GM21423 (cell line): ENCODE results near the gene FRMD3.
"Not testable (repeated sequence)": the region's sequence is repeated elsewhere in the genome, so short reads cannot be mapped to it uniquely, and the experiment has no call there.

Source experiments
- ATAC-seq: cut with Tn5 transposase; IDR thresholded peaks from one replicate; pipeline ENCODE4 v1.9.1; 2021; ENCODE audit warnings: mild to moderate bottlenecking, moderate library complexity; ENCODE audit not compliant: unreplicated experiment

FRMD3 gene

DNA sequence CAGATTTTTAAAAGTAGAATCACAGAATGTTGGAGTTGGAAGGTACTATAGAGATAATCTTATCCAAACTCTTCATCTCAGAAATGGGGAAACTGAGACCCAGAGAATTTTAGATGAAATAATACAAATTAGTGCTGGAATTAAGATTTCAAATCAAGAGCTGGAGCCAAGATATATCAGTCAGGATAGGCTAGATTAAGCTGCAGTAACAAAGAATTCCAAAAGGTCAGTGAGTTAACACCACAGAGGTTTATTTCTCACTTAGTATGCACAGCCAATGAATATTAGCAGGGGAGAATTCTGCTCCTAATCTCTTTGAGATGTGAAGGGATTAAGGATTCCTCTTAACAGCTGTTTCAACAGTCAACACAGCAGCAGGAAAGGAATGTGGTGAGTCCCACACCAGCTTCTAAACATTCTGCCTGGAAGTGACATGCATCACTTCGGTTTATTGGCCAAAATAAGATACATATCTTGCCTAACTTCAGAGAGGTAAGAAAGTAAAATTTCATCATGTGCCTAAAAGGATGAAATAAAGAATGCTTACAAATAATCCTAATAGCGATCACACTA, 136.8 kb downstream of the FRMD3 start:
- no peak for ATAC-seq

- no peak for ATAC-seq
Measured at GRCh38 chr9:83396813-83397212, 141.4 kb downstream of the FRMD3 start.

DNA sequence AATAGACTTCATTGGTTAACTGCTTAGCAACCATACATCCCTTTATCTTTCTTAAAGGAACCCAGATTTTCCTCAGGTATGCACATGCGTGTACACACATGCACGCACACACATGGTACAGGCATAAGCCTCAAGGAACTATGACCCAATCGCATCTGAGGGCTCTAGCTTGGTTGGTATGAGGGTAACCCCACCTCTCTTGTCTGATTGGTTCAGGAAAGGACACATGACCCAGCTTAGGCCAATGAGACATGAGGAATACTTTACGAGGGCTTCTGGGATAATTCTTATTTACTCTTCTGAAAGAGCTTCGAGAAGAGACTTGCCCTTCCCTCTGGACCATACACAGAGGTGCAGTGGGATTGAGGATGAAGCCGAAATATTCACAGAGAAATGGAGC, 141.9 kb downstream of the FRMD3 start:
- no peak for ATAC-seq

DNA sequence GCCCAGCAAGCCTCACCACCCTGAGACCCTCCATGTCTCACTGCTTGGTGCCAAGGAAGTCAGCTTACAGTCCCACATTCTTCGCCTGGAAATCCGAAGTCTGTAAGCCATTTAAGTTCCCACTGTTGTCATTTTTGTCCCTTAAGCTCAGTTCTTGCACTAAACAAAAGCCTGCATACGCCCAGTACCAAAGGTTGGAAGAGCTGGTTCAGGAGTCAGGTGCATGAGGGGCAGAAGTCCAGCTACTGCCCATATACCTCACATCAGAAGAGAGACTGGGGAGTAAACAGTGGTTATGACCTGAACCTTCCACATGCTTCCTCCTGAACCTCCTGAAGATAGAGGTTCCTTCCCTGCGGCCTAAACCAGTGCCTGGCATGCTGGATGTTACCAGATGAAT, 146.0 kb downstream of the FRMD3 start:
- no peak for ATAC-seq

GRCh38 chr9:83388346-83388745, 149.9 kb downstream of the FRMD3 start:
- no peak for ATAC-seq

DNA sequence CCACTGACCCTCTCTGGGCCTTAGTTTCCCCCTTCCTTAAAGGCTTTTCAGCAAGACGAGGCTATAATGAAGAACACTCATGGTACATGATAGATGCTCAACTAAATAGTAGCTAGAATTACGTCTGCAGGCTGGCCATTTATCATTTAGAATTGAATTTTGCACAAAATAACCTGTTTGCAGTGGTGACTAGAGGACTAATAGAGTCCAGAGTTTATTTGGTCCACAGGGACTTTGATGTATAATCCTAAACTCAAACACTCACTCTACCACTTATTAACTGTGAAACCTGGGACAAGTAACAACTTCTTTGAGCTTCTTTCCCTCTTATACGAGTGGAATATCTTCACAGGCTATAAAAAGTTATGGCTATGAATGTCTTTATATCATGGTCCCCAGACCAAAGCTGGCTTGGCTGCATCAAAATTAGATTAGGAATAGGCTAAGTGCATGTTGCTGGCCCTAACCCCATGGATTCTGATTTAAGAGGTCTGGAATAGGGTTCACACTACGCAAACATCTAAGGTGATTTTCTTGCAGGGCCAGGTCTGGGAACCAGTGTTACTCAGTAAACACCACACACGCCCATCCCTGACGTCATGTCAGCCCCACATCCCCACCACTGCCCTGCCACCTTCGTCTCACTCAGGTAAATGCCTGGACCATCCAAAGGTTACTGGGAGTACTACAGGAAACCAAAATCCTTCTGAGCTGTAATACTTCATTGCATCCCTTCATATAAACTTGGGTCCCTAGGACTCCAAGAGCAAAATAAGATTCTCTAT, 150.6 kb downstream of the FRMD3 start:
- no peak for ATAC-seq

GRCh38 chr9:83385317-83385716, 152.9 kb downstream of the FRMD3 start:
- ATAC-seq, result no peak

DNA sequence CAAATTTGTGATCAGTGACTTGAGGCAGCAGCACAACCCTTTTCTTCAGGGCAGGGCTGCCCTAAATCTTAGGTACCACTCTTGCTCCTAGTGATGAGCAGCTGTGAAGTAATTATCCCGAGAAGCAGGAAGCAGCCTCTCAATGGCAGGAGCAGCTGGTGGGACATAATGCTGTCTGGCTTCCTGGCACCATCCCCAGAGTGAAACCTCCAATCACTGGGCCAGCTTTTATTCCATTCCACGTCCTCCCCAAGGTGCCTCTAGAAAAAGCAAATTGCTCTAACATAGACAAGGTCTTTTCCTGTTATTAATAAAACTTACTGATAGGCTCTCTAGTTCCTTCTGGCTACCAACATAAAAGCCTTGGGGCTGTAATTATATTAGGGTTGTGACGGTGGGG, 154.0 kb downstream of the FRMD3 start:
- no peak for ATAC-seq

DNA sequence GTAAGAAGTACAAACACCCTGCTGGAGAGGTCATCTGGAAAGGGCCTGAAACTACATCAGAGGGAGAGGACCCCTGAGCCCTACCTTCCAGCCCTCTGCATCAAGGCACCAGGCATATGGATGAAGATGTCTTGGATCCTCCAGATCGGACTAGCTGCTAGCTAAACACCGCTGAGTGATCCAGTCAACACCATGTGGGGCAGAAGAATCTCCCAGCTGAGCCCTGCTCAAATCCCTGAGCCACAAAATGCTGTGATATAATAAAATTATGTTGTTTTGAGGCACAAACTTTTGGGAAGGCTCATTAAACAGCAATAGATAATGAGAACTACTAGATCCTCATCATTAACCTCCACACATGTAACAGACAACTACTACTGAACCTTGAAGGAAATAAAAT, 155.2 kb downstream of the FRMD3 start:
- ATAC-seq, result no peak

- ATAC-seq, result no peak
Measured at GRCh38 chr9:83382421-83382820, 155.8 kb downstream of the FRMD3 start.

DNA sequence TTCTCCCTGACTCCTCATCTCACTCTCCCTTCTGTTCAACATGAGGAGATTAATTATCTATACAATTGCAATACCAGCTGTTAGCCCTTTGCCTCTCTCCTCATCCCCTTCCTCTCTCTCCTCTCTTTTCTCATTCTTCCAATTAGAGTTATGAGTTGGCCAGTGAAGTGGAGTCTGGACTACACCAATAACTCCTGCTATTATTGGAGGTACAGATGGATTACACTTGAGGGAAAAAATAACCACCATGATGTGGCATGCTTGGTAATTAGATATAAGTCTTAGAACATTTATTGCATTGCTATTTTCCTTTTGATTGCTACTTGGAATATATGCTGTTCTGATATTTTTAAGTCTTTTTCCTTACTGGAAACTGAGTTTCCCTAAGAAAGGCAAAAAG, 159.2 kb downstream of the FRMD3 start:
- ATAC-seq, result no peak

DNA sequence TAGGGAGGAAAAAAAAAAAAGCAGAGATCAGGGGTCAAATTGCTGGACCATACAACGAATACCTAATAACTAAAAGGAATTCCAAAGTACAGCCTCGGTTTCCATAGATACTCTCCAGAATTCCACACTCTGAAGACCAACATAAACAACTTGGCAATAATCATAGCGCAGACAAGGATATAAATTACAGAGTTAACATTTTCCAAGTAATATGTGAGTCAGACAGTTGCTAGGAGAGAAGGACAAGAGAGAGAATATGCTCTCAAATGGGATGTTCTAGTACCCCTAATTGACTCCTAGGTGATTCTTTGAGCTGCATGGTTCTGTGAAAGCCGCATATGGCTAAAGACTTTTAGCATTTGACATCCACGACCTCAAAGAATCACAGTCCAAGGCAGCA, 165.2 kb downstream of the FRMD3 start:
- ATAC-seq, result no peak

GRCh38 chr9:83367326-83367725, 170.9 kb downstream of the FRMD3 start:
- no peak for ATAC-seq

GRCh38 chr9:83362341-83362995, 175.7 kb downstream of the FRMD3 start:
- no peak for ATAC-seq

- ATAC-seq, result no peak
Measured at GRCh38 chr9:83359039-83359438, 179.2 kb downstream of the FRMD3 start.

DNA sequence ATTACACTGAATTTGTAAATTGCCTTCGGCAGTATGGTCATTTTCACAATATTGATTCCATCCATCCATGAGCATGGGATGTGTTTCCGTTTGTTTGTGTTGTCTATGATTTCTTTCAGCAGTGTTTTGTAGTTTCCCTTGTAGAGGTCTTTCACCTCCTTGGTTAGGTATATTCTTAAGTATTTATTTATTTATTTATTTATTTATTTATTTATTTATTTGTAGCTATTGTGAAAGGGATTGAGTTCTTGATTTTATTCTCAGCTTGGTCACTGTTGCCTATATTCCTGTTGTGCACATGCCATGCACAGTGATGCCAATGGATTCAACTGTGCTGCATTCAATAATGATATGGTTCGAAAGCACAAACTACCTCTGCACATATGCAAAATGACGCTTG, 179.7 kb downstream of the FRMD3 start:
- ATAC-seq, result not testable (repeated sequence)

DNA sequence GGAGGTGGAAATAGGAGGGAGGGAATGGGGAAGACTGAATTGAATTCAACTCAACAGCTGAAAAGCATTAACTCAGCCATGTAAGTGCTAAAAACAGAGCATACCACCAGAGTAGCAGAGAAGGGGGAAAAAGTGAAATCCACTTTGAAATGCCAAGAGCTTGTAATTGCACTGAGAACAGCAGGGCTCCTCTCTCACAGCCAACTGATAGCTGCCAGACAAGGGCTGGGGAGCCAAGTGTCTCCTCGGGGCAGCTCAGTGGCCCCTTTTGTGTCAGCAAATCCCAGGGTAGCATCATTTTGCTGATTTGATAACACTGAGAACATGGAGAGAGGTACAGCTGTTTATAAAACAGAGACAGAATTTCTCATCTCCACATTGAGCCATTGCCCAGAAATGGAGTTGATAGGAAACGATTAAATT, 182.5 kb downstream of the FRMD3 start:
- no peak for ATAC-seq

DNA sequence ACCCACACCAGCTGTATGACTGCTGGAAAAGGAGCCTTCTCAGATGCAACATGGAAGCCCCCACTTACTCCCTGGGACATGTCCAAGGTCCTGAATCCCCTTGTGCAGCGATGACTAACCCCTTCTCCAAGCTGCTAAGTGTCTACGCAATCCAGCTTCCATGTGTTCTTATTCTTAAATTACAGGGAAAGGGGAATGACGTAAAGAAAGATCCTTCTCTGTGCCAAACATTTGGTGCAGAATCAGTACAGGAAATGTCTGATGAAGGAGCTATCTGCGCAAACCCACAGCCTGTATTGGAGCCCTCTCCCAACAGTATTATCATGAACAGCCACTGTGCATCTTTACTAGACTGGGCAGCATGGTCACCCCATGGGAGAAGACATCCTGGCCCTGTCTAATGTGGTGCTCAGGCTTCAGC, 183.2 kb downstream of the FRMD3 start:
- no peak for ATAC-seq

DNA sequence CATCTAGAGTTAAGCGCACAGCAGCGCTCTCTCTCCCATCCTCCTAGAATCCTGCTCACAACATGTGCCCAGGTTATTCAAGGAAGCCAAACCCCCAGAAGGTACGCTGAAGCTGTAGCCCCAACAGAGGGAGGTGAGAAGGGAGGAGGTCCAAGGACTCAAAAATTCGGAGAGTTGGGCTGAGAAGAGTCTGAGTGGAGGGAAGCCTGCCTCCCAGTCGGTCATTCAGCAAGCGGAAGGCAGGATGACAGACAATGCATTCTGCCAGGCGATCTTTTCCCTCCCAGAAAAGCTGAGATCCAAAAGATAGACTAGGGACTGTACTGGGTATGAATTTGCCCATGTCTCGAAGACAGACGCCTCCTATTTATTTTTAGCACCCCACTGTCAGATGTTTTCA, 189.2 kb downstream of the FRMD3 start:
- ATAC-seq, result no peak

GRCh38 chr9:83346655-83347420, 191.4 kb downstream of the FRMD3 start:
- ATAC-seq, result no peak

- ATAC-seq, result no peak
Measured at GRCh38 chr9:83343366-83343999, 194.7 kb downstream of the FRMD3 start.
